ENCODE data around the gene TGM1.

TGM1 gene

DNA sequence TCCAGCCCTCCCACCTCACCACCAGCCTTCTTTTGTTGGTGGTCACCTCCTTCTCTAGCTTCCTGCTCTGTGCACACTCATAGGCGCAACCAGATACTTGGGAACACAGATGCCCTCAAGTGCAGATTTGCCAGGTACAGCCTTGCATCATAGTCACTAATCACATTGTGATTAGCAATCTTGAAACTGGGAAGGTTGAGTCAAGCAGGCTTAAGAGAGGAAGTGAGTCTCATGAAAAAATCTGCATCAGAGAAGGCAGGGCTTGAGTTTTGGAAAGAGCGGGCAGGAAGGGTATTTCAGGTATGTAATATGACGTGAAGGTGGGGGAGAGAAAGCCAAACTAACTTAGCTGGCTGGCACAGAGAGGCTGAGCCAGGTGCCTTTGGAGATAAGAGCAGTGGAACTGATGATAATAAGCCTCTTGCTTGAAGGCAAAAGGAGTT is 11.1 kb upstream of the TGM1 start:
- Histone ChIP-seq H3K4me1 (ENCODE audit: control insufficient read depth, insufficient read depth, low read length) (peaks cover 3% of the 10 kb centered on the region), H3K4me3 (ENCODE audit: low read depth, low read length) (no peak overlapping the region), H3K9ac (ENCODE audit: low read depth, low read length) (peak overlapping the region; percentile 26), H3K27me3 (ENCODE audit: control insufficient read depth, insufficient read depth, low read length) (no peaks in the 10 kb centered on the region), H3K9me3 (ENCODE audit: control insufficient read depth, insufficient read depth, low read length) (no peaks in the 10 kb centered on the region), H3K36me3 (ENCODE audit: control insufficient read depth, insufficient read depth, low read length) (no peaks in the 10 kb centered on the region)

DNA sequence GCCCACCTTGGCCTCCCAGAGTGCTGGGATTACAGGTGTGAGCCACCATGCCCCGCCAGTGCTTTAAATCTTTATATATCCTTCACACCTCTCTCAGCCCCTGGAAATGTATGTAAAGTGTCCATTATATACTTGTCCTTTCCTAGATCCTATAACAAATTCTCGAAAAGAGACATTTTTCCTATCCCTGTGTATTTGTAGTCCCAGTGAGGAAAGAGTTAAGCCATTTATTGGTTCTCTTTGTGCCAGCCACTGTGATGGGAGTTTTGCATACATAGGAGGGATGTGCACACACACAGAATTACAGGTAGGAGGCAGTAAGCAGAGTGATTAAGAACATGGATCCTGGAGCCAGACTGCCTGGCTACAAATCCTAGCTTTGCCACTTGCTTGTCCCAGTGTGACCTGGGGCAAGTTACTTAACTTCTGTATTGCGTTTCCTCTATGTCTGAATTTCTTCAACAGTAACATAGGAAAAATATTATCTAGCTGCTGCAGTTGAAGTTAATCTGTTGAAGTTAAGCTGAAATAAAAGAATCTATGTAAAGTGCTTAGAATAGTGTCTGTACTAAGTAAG is 10.5 kb upstream of the TGM1 start:
- Histone ChIP-seq H3K36me3 (ENCODE audit: control insufficient read depth, insufficient read depth, low read length) (peaks cover 5% of the 10 kb centered on the region), H3K9me3 (ENCODE audit: control insufficient read depth, insufficient read depth, low read length) (no peaks in the 10 kb centered on the region), H3K27me3 (ENCODE audit: control insufficient read depth, insufficient read depth, low read length) (no peaks in the 10 kb centered on the region), H3K9ac (ENCODE audit: low read depth, low read length) (no peak overlapping the region), H3K4me1 (ENCODE audit: control insufficient read depth, insufficient read depth, low read length) (peaks cover 3% of the 10 kb centered on the region), H3K4me3 (ENCODE audit: low read depth, low read length) (no peak overlapping the region)

- Histone ChIP-seq H3K36me3 (ENCODE audit: control insufficient read depth, insufficient read depth, low read length) (peaks cover 6% of the 10 kb centered on the region), H3K9ac (ENCODE audit: low read depth, low read length) (no peak overlapping the region), H3K9me3 (ENCODE audit: control insufficient read depth, insufficient read depth, low read length) (no peaks in the 10 kb centered on the region), H3K27me3 (ENCODE audit: control insufficient read depth, insufficient read depth, low read length) (no peaks in the 10 kb centered on the region), H3K4me1 (ENCODE audit: control insufficient read depth, insufficient read depth, low read length) (peaks cover 3% of the 10 kb centered on the region), H3K4me3 (ENCODE audit: low read depth, low read length) (no peak overlapping the region)
Measured at GRCh38 chr14:24272467-24272866, 9.5 kb upstream of the TGM1 start.

DNA sequence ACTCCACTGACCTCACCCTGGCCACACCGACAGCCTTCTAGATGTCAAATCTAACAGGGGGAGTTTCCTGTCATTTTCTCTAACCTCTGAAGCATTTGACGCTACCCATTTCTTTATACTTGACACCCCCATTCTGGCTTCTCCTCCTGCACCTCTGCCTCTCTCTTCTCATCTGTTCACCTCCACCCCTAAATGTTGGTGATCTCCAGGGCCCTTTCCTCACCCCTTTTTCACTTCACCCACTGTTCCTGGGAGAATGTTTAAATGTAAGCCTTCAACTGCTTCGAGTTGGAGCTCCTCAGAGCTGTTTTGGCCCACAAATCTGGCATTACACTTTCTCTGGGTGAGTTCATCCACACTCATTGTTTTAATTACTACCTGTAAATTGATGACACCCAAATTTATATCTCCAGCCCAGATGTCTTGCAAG is 8.9 kb upstream of the TGM1 start:
- H3K4me3 ChIP-seq (ENCODE audit: low read depth, low read length), result peak overlapping the region; percentile 73
- peaks cover 7% of the 10 kb centered on the region for H3K36me3 ChIP-seq (ENCODE audit: control insufficient read depth, insufficient read depth, low read length)
- H3K4me1 ChIP-seq (ENCODE audit: control insufficient read depth, insufficient read depth, low read length), result peaks cover 3% of the 10 kb centered on the region
- H3K9ac ChIP-seq (ENCODE audit: low read depth, low read length), result no peak overlapping the region
- H3K27me3 ChIP-seq (ENCODE audit: control insufficient read depth, insufficient read depth, low read length), result no peaks in the 10 kb centered on the region
- H3K9me3 ChIP-seq (ENCODE audit: control insufficient read depth, insufficient read depth, low read length), result no peaks in the 10 kb centered on the region

DNA sequence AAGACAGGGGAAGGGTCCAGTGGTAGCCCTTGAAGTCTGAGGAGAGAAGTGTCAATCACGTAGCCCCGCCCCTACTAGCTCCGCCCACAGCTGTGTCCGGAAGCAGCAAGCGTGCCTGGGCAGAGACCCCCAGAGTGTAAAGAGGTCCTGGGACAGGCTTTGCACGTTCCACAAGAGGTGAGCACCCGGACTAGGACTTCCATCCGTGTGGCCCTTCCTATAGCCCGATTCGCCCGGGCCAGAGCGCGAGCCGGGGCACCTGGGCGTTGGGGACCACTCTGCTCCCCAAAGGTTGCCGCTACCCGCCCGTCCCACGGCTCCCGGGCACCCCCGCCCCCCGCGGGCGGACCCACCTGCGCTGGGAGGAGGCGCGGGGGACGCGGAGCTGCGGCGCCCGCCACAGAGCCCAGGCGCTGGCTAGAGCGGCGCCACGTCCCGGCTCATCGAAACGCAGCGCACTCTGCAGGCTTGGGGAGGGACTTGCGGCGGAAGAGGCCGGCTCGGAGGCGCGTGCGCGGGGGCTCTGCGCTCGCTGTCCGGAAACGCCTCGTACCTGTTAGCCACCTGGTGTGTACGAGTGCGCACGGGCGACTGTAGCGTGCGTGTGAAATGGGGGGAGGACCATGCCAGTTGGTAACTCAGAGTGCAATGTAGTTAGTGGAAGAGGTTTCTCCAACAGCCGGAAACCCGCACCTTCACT is 8.3 kb upstream of the TGM1 start, which contains the start of gene RABGGTA:
Gene RABGGTA (minus strand): TSS at position 464 of the 700 bp plus-strand sequence. CDS start 482 bp downstream, outside the sequence.
- Histone ChIP-seq H3K36me3 (ENCODE audit: control insufficient read depth, insufficient read depth, low read length) (peaks cover 12% of the 10 kb centered on the region), H3K9ac (ENCODE audit: low read depth, low read length) (peak within 1 kb of the TSS; percentile 90), H3K27me3 (ENCODE audit: control insufficient read depth, insufficient read depth, low read length) (no peaks in the 10 kb centered on the region), H3K4me1 (ENCODE audit: control insufficient read depth, insufficient read depth, low read length) (peaks cover 3% of the 10 kb centered on the region), H3K9me3 (ENCODE audit: control insufficient read depth, insufficient read depth, low read length) (no peaks in the 10 kb centered on the region), H3K4me3 (ENCODE audit: low read depth, low read length) (peak within 1 kb of the TSS; percentile 73)

- Histone ChIP-seq H3K4me3 (ENCODE audit: low read depth, low read length) (peak overlapping the region; percentile 73), H3K9me3 (ENCODE audit: control insufficient read depth, insufficient read depth, low read length) (no peaks in the 10 kb centered on the region), H3K36me3 (ENCODE audit: control insufficient read depth, insufficient read depth, low read length) (peaks cover 14% of the 10 kb centered on the region), H3K9ac (ENCODE audit: low read depth, low read length) (no peak overlapping the region), H3K4me1 (ENCODE audit: control insufficient read depth, insufficient read depth, low read length) (peaks cover 3% of the 10 kb centered on the region), H3K27me3 (ENCODE audit: control insufficient read depth, insufficient read depth, low read length) (no peaks in the 10 kb centered on the region)
Measured at GRCh38 chr14:24270537-24271133, 7.7 kb upstream of the TGM1 start.

DNA sequence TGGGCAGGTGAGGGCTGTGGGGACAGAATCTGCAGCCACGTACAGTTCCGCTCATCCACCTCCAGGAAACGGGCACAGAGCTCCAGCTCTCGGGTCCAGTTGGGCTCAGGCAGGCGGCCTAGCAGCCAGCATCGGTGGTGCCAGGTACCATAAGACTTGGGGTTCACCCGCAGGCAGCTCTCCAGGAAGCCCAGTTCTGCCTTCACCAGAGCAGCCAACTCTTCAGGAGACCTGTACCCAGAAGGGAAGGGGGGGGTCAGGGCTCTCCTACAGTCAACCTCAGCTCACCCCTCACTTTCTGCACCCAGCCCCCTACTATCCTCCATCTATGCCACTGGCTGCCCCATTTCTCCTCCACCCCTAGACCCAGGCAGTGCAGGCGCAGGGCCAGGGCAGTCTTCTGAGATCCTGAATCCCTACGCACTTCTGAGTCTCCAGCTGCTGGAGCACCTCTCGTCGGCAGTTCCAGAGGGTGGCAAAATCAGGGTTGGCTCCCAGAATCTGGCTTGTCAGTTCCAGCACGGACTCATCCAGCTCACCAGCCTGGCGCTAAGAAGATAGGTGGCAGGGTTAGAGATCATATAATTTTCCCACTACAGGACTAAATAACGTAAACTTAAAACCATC is 7.0 kb upstream of the TGM1 start:
- Histone ChIP-seq H3K4me3 (ENCODE audit: low read depth, low read length) (no peak overlapping the region), H3K27me3 (ENCODE audit: control insufficient read depth, insufficient read depth, low read length) (no peaks in the 10 kb centered on the region), H3K9me3 (ENCODE audit: control insufficient read depth, insufficient read depth, low read length) (no peaks in the 10 kb centered on the region), H3K36me3 (ENCODE audit: control insufficient read depth, insufficient read depth, low read length) (peaks cover 16% of the 10 kb centered on the region), H3K9ac (ENCODE audit: low read depth, low read length) (no peak overlapping the region), H3K4me1 (ENCODE audit: control insufficient read depth, insufficient read depth, low read length) (peaks cover 3% of the 10 kb centered on the region)

DNA sequence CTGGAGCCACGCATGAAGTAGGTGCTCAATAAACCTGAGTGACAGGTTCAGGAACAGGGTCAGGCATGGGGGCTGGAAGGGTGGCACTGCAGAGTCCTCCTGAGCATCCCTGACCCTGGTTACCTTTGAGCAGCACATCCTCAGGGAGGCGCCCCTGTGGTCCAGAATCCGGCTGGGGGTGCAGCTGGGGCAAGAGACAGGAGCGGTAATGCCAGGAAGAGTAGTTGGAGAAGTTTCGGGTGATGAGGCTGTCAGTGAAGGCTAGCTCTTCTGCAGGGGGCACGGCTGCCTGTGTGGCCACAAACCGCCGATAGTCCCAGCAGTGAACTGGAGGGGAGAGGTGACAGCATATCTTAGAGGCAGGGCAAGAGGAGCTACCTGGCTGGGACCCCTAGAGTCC is 6.4 kb upstream of the TGM1 start:
- Histone ChIP-seq H3K36me3 (ENCODE audit: control insufficient read depth, insufficient read depth, low read length) (peaks cover 20% of the 10 kb centered on the region), H3K27me3 (ENCODE audit: control insufficient read depth, insufficient read depth, low read length) (no peaks in the 10 kb centered on the region), H3K9me3 (ENCODE audit: control insufficient read depth, insufficient read depth, low read length) (no peaks in the 10 kb centered on the region), H3K9ac (ENCODE audit: low read depth, low read length) (no peak overlapping the region), H3K4me3 (ENCODE audit: low read depth, low read length) (no peak overlapping the region), H3K4me1 (ENCODE audit: control insufficient read depth, insufficient read depth, low read length) (peaks cover 3% of the 10 kb centered on the region)

DNA sequence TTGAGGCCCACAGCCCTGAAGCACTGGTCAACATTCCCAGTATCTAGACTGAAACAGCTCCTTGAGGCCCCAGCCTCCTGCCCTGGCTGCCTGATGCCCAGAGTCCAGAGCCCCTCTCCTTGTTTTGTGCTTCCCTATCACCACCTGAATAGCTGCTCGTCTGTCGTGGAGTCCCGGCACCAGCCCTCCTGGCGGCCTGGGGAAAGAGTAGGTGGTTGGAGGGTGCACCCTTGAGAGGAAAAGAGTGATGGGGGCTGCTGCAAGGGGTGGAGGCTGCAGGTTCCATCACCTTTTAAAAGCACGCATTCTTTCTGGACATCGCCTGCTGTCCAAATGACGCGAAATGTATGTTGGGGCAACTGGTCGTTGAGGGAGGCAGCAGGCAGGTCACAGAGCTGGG is 5.2 kb upstream of the TGM1 start:
- Histone ChIP-seq H3K36me3 (ENCODE audit: control insufficient read depth, insufficient read depth, low read length) (peaks cover 20% of the 10 kb centered on the region), H3K4me3 (ENCODE audit: low read depth, low read length) (no peak overlapping the region), H3K9me3 (ENCODE audit: control insufficient read depth, insufficient read depth, low read length) (no peaks in the 10 kb centered on the region), H3K27me3 (ENCODE audit: control insufficient read depth, insufficient read depth, low read length) (no peaks in the 10 kb centered on the region), H3K4me1 (ENCODE audit: control insufficient read depth, insufficient read depth, low read length) (peaks cover 3% of the 10 kb centered on the region), H3K9ac (ENCODE audit: low read depth, low read length) (no peak overlapping the region)

DNA sequence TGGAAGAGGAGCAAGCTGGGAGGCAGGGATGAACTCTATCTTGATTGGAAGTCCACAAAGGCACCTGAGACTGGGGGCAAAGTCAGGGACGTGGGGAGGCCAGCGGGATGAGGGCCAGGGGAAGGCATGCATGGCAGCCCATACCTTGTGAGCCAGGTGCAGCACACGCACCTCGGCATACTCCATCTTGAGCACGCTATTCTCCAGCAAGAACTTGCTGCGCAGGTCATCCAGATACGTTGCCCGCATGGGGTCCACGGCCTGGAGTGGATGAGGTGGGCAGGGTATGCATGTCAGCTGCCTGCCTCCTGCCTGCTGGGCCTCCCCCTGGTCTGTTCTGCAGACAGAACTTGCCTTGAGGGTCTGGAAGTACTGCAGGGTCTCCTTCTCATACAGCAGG is 4.5 kb upstream of the TGM1 start:
- H3K4me3 ChIP-seq (ENCODE audit: low read depth, low read length), result no peak overlapping the region

GRCh38 chr14:24266344-24267244 is 3.6 kb upstream of the TGM1 start:
- Histone ChIP-seq H3K4me3 (ENCODE audit: low read depth, low read length) (no peak overlapping the region), H3K36me3 (ENCODE audit: control insufficient read depth, insufficient read depth, low read length) (peaks cover 20% of the 10 kb centered on the region), H3K9ac (ENCODE audit: low read depth, low read length) (no peak overlapping the region), H3K27me3 (ENCODE audit: control insufficient read depth, insufficient read depth, low read length) (no peaks in the 10 kb centered on the region), H3K9me3 (ENCODE audit: control insufficient read depth, insufficient read depth, low read length) (no peaks in the 10 kb centered on the region), H3K4me1 (ENCODE audit: control insufficient read depth, insufficient read depth, low read length) (no peaks in the 10 kb centered on the region)

More for the DNA sequence above, 4.5 kb upstream of the TGM1 start:
- H3K9me3 ChIP-seq (ENCODE audit: control insufficient read depth, insufficient read depth, low read length), result no peaks in the 10 kb centered on the region
- H3K4me1 ChIP-seq (ENCODE audit: control insufficient read depth, insufficient read depth, low read length), result peaks cover 3% of the 10 kb centered on the region
- H3K36me3 ChIP-seq (ENCODE audit: control insufficient read depth, insufficient read depth, low read length), result peaks cover 20% of the 10 kb centered on the region
- no peak overlapping the region for H3K9ac ChIP-seq (ENCODE audit: low read depth, low read length)
- H3K27me3 ChIP-seq (ENCODE audit: control insufficient read depth, insufficient read depth, low read length), result no peaks in the 10 kb centered on the region
